ENCODE measurements around the gene DCLK3.

DCLK3 gene

DNA sequence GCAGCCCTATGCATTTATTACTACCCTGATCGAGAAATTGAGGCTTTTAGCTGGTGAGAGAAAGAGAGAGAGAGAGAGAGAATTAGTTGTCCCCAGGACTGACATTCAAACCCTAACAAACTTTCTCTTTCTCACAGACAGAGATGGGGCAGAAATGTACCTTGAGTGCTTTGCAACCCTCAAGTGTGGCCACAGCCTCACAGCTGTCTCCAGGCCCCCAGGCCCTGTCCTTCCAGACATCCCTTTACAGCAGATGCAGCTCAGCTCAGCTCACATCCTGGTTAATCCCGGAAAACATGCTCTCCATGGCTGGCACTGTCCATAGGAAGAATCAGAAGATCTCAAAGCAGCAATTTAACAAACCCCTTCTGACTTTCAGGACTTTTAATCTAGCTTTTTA lies 67.6 kb downstream of the DCLK3 start:
- peaks cover 23% of the 10 kb centered on the region for H3K27me3 Mint-ChIP-seq
- H3K9me3 Mint-ChIP-seq, result no peaks in the 10 kb centered on the region
- H3K4me3 Mint-ChIP-seq, result no peak overlapping the region
- DNase-seq (ENCODE audit: low spot score in 2 of 2) (no peak), ATAC-seq (replicated peaks; ENCODE audit: extremely low read depth, poor library complexity, severe bottlenecking) (no peak)
- H3K36me3 Mint-ChIP-seq (ENCODE audit: insufficient read depth), result no peaks in the 10 kb centered on the region
- no peaks in the 10 kb centered on the region for H3K4me1 Mint-ChIP-seq
- H3K27ac Mint-ChIP-seq (ENCODE audit: low read depth), result no peak overlapping the region

DNA sequence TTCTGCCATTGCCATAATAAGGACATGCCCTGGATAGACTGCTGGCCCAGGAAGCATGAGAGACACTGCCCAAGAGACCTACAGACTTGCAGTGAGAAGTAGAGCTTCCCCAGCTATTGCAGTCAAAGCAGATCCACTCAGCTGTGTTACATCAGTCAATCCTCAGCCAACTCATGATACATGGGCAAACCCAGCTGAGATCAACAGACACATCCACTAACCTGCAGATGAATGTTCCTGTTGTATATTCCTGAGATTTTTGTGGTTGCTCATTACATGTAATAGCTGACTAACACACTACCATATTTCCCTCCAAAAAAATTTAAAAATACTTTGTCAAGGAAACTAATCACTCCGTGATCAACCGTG lies 68.6 kb downstream of the DCLK3 start:
- no peak for DNase-seq (ENCODE audit: low spot score in 2 of 2)
- Mint-ChIP-seq H3K9me3 (no peaks in the 10 kb centered on the region), H3K4me1 (no peaks in the 10 kb centered on the region), H3K36me3 (ENCODE audit: insufficient read depth) (no peaks in the 10 kb centered on the region), H3K27me3 (peaks cover 23% of the 10 kb centered on the region), H3K27ac (ENCODE audit: low read depth) (no peak overlapping the region), H3K4me3 (no peak overlapping the region)
- no peak for ATAC-seq (replicated peaks; ENCODE audit: extremely low read depth, poor library complexity, severe bottlenecking)

DNA sequence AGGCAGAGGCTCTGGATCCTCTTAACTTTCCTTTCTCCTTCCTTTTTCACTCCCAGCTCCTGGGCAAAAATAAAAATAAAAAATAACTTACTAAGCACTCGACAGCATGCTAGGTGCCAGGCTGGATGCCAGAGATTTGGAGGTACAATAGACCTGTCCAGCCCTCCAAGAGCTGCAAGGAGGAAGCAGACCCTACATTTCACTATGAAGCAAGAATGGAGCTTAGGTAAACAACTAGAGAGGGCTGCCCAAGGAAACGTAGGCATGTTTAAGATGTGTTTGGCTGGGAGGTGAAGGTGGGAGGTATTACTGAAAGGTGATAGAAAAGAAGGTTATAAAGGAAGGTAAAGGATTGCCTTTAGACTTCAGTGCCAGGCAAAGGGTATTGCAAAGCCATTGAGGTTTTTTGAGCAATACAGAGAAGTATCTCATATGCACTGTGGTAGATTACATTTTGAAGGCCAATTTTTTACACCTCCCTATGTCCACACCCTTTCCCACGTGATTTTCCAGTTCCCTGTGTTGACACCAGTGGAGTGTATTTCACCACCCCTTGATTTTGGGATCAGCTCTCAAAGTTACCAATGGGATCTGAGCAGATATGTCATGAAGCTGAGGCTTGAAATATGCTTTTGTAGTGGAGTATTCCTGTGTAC lies 69.1 kb downstream of the DCLK3 start:
- Mint-ChIP-seq H3K4me3 (no peak overlapping the region), H3K9me3 (no peaks in the 10 kb centered on the region), H3K27ac (ENCODE audit: low read depth) (no peak overlapping the region), H3K4me1 (no peaks in the 10 kb centered on the region), H3K27me3 (peaks cover 23% of the 10 kb centered on the region), H3K36me3 (ENCODE audit: insufficient read depth) (no peaks in the 10 kb centered on the region)
- no peak for ATAC-seq (replicated peaks; ENCODE audit: extremely low read depth, poor library complexity, severe bottlenecking)
- no peak for DNase-seq (ENCODE audit: low spot score in 2 of 2)

DNA sequence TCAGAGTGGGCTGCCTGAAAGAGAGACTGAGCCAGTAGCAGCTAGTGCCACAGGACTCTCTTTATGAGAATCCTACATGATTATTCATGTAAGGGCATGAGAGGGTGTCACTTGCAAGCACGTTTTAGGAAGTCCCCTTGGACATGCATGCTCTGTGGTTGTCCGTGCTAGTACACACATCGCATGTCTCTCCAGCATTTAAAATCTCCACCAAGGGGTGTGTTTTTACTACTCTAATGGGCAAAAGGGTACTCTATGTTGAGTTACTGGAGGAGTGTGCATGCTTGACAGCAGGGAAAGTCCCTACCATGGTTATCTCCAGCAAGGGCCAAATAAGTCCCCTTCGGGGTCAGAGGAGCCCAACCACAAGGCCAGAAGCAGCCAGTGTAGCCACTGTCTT lies 70.7 kb downstream of the DCLK3 start:
- ATAC-seq (replicated peaks; ENCODE audit: extremely low read depth, poor library complexity, severe bottlenecking), result no peak
- Mint-ChIP-seq H3K4me3 (no peak overlapping the region), H3K9me3 (no peaks in the 10 kb centered on the region), H3K27ac (ENCODE audit: low read depth) (no peak overlapping the region), H3K4me1 (no peaks in the 10 kb centered on the region), H3K36me3 (ENCODE audit: insufficient read depth) (no peaks in the 10 kb centered on the region), H3K27me3 (peaks cover 23% of the 10 kb centered on the region)
- DNase-seq (ENCODE audit: low spot score in 2 of 2), result no peak

DNA sequence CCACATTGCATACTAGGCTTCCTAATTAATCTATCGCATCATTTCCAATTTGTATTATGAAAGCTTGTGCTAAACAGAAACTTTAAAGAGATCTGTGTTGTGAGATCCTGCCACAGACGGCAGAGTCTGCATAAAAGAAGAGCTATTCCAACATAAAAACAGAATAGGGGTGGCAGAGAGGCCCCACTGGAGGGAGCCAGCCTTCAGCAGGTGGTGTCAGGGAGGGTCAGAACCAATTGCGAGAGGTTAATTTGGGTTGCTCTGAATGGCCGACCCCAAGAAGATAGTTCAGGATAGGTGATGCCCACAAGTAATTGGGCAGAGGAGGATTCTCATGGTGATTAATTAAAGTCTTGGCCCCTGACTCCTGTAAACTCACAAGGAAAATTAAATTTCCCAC lies 74.8 kb downstream of the DCLK3 start:
- Mint-ChIP-seq H3K27ac (ENCODE audit: low read depth) (no peak overlapping the region), H3K4me3 (no peak overlapping the region), H3K36me3 (ENCODE audit: insufficient read depth) (no peaks in the 10 kb centered on the region), H3K27me3 (peaks cover 30% of the 10 kb centered on the region), H3K9me3 (no peaks in the 10 kb centered on the region), H3K4me1 (no peaks in the 10 kb centered on the region)
- no peak for DNase-seq (ENCODE audit: low spot score in 2 of 2)
- no peak for ATAC-seq (replicated peaks; ENCODE audit: extremely low read depth, poor library complexity, severe bottlenecking)

DNA sequence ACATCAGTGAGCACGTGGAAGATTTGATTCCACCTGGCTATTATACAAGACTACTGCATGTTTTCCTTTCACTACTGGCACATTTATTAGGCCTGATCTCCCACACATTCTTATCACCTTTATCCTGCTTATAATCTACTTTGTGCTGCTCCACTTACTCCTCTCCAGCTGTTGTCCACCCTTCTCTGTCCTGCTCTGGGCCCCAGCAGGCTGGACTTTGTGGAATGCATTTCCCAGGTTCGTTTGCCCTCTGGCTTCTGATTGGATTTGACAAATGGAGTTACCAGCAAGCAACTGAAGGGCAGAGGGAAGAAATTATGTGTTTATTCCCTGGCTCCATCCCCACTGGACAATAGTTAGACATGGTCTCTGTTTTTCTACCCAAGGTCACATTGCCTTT lies 75.5 kb downstream of the DCLK3 start:
- Mint-ChIP-seq H3K27me3 (peaks cover 30% of the 10 kb centered on the region), H3K27ac (ENCODE audit: low read depth) (no peak overlapping the region), H3K4me3 (no peak overlapping the region), H3K9me3 (no peaks in the 10 kb centered on the region), H3K4me1 (no peaks in the 10 kb centered on the region), H3K36me3 (ENCODE audit: insufficient read depth) (no peaks in the 10 kb centered on the region)
- DNase-seq (ENCODE audit: low spot score in 2 of 2), result no peak
- ATAC-seq (replicated peaks; ENCODE audit: extremely low read depth, poor library complexity, severe bottlenecking), result no peak

DNA sequence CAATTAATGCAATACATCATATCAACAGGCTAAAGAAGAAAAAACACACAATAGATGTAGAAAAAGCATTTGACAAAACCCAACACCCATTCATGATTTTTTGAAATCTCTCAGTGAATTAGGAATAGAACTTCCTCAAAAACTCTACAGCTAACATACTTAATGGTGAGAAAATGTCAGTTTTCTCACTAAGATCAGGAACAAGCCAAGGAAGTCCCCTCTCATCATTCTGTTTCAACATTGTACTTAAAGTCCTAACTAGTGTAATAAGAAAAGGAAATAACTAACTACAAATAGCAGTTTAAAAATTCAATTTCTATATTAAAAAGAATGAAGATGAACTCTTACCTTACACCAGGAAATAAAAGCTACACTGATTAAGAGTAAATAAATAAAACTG lies 77.8 kb downstream of the DCLK3 start:
- DNase-seq (ENCODE audit: low spot score in 2 of 2), result no peak

DNA sequence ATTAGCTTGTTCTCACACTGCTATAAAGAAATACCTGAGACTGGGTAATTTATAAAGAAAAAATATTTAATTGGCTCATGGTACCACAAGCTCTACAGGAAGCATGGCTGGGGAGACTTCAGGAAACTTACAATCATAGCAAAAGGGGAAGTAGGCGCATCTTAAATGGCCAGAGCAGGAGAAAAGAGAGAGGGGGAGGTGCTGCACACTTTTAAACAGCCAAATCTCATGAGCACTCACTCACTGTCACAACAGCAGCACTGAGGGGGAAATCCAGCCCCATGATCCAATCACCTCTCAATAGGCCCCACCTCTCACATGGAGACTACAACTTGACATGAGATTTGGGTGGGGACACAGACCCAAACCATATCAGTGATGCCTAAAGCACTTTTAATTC lies 82.5 kb downstream of the DCLK3 start:
- Mint-ChIP-seq H3K36me3 (ENCODE audit: insufficient read depth) (no peaks in the 10 kb centered on the region), H3K27me3 (peaks cover 56% of the 10 kb centered on the region), H3K4me3 (no peak overlapping the region), H3K27ac (ENCODE audit: low read depth) (no peak overlapping the region), H3K9me3 (peaks cover 21% of the 10 kb centered on the region), H3K4me1 (no peaks in the 10 kb centered on the region)
- ATAC-seq (replicated peaks; ENCODE audit: extremely low read depth, poor library complexity, severe bottlenecking) (no peak), DNase-seq (ENCODE audit: low spot score in 2 of 2) (no peak)

More for the DNA sequence above, 77.8 kb downstream of the DCLK3 start:
- Mint-ChIP-seq H3K27ac (ENCODE audit: low read depth) (no peak overlapping the region), H3K36me3 (ENCODE audit: insufficient read depth) (no peaks in the 10 kb centered on the region), H3K4me1 (no peaks in the 10 kb centered on the region), H3K9me3 (peaks cover 1% of the 10 kb centered on the region), H3K4me3 (no peak overlapping the region), H3K27me3 (peaks cover 39% of the 10 kb centered on the region)
- ATAC-seq (replicated peaks; ENCODE audit: extremely low read depth, poor library complexity, severe bottlenecking), result no peak

DNA sequence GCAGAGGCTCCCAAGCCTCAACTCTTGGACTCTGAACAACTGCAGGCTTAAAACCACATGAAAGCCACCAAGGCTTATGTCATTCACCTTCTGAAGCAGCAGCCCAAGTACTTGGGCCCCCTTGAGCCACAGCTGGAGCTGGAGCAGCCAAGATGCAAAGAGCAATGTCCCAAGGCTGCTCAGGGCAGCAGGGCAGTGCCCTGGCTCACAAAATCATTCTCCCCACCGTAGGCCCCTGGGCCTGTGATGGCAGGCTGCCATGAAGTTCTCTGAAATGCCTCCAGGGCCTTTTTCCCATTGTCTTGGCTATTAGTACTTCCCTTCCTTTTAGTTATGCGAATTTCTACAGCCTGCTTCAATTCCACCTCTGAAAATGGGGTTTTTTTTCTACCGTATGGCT lies 83.4 kb downstream of the DCLK3 start:
- Mint-ChIP-seq H3K9me3 (peaks cover 21% of the 10 kb centered on the region), H3K4me3 (no peak overlapping the region), H3K27ac (ENCODE audit: low read depth) (no peak overlapping the region), H3K36me3 (ENCODE audit: insufficient read depth) (no peaks in the 10 kb centered on the region), H3K27me3 (peaks cover 56% of the 10 kb centered on the region), H3K4me1 (no peaks in the 10 kb centered on the region)
- ATAC-seq (replicated peaks; ENCODE audit: extremely low read depth, poor library complexity, severe bottlenecking) (no peak), DNase-seq (ENCODE audit: low spot score in 2 of 2) (no peak)

DNA sequence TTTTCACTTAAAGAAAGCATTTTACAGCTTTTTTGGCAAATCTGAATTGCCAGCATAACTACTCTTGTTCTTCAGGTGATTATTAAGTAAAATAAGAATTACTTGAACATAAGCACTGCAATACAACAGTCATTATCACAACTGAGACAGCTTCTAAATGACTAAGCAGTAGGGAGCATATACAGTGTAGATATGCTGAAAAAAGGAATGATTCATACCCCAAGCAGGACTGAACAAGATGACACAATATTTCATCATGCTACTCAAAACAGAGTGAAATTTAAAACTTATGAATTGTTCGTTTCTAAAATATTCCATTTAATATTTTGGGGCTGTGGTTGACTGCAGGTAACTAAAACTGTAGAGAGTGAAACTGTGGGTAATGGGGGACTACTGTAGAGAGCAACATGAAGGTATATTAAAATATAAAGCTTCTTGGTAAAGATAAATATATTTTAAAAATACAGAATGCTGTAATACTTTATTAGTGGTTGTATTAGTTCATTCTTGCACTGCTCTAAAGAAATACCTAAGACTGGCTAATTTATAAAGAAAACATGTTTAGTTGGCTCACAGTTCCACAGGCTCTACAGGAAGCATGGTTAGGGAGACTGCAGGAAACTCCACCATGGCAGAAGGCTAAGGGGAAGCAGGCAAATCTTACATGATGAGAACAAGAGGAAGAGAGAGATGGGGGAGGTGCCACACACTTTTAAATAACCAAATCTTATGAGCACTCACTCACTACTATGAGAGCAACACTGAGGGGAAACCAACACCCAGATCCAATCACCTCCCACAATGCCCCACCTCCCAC lies 84.8 kb downstream of the DCLK3 start:
- no peak for ATAC-seq (replicated peaks; ENCODE audit: extremely low read depth, poor library complexity, severe bottlenecking)
- no peak overlapping the region for H3K4me3 Mint-ChIP-seq
- DNase-seq (ENCODE audit: low spot score in 2 of 2), result no peak
- no peaks in the 10 kb centered on the region for H3K4me1 Mint-ChIP-seq
- H3K27ac Mint-ChIP-seq (ENCODE audit: low read depth), result no peak overlapping the region
- H3K36me3 Mint-ChIP-seq (ENCODE audit: insufficient read depth), result no peaks in the 10 kb centered on the region
- peaks cover 21% of the 10 kb centered on the region for H3K9me3 Mint-ChIP-seq
- H3K27me3 Mint-ChIP-seq, result peaks cover 48% of the 10 kb centered on the region

DNA sequence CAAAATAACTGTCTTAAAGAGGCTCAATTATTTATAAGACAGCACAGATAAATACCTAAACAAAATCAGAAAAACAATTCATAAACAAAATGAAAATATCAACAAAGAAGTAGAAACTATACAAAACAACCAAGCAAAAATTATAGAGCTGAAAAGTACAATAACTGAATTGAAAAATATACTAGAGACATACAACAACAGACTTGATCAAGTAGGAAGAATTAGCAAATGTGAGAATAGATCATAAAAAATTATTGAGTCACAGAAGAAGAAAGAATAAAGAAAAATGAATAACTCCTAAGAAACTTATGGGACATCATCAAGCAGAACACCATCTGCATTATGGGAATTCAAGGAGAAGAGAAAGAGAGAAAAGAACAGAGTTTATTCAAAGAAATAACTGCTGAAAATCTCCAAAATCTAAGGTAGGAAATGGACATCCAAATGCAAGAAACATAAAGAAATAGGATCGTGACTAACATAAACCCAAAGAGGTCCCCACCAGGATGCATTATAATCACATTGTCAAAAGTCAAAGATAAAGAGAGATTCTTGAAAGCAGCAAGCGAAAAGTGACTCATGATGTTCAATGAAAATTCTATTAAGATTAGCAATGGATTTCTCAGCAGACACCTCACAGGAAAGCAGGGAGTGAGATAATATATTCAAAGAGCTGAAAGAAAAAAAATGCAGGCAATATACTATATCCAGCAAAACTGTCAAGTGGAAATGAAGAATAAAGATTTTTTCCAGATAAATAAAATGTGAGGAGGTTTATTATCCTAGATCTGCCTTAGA lies 85.9 kb downstream of the DCLK3 start:
- no peak for ATAC-seq (replicated peaks; ENCODE audit: extremely low read depth, poor library complexity, severe bottlenecking)
- Mint-ChIP-seq H3K27me3 (peaks cover 36% of the 10 kb centered on the region), H3K36me3 (ENCODE audit: insufficient read depth) (no peaks in the 10 kb centered on the region), H3K4me1 (no peaks in the 10 kb centered on the region), H3K4me3 (no peak overlapping the region), H3K9me3 (peaks cover 21% of the 10 kb centered on the region), H3K27ac (ENCODE audit: low read depth) (no peak overlapping the region)
- DNase-seq (ENCODE audit: low spot score in 2 of 2), result no peak

DNA sequence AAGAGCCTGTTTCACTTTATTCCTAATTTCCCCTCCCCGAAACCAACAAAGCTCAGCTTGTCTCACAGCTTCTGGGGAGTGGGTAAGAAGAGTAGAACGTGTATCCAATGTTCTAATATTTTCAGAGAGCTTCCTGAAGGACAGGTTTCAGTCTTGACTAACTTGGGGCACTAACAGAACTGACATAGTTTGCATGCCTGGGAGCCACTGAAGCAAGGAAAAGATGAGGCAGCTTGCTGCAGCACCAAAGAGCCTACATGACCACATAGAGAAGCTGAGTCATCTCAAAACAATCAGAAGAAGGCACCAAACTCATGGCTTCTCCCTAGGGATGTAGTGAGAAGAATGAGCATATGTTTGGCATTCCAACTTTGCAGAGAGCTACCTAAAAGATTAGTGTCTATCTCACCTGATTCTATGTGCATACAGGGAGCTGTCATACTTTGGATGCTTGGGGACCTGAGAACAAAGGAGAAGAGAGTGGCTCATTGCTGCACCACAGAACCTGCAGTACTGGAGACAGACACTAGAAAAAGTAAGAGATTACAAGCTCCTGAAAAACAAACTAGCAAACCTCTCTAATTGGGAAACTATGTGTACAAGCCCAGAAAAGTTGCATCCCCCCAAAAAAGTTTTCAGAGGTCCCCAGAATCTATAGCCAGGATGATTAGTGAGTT lies 86.9 kb downstream of the DCLK3 start:
- ATAC-seq (replicated peaks; ENCODE audit: extremely low read depth, poor library complexity, severe bottlenecking) (no peak), DNase-seq (ENCODE audit: low spot score in 2 of 2) (no peak)
- Mint-ChIP-seq H3K27ac (ENCODE audit: low read depth) (no peak overlapping the region), H3K4me3 (no peak overlapping the region), H3K27me3 (peaks cover 26% of the 10 kb centered on the region), H3K36me3 (ENCODE audit: insufficient read depth) (no peaks in the 10 kb centered on the region), H3K4me1 (no peaks in the 10 kb centered on the region), H3K9me3 (peaks cover 21% of the 10 kb centered on the region)
